GM18868 (cell line): ENCODE data around the gene ATP10A.
"Not testable (repeated sequence)": the region's sequence is repeated elsewhere in the genome, so short reads cannot be mapped to it uniquely, and the experiment has no call there.

Source experiments
- ATAC-seq: cut with Tn5 transposase; IDR thresholded peaks from one replicate; pipeline ENCODE4 v1.9.1; 2021; ENCODE audit warnings: mild to moderate bottlenecking, moderate library complexity; ENCODE audit not compliant: unreplicated experiment

Gene ATP10A

DNA sequence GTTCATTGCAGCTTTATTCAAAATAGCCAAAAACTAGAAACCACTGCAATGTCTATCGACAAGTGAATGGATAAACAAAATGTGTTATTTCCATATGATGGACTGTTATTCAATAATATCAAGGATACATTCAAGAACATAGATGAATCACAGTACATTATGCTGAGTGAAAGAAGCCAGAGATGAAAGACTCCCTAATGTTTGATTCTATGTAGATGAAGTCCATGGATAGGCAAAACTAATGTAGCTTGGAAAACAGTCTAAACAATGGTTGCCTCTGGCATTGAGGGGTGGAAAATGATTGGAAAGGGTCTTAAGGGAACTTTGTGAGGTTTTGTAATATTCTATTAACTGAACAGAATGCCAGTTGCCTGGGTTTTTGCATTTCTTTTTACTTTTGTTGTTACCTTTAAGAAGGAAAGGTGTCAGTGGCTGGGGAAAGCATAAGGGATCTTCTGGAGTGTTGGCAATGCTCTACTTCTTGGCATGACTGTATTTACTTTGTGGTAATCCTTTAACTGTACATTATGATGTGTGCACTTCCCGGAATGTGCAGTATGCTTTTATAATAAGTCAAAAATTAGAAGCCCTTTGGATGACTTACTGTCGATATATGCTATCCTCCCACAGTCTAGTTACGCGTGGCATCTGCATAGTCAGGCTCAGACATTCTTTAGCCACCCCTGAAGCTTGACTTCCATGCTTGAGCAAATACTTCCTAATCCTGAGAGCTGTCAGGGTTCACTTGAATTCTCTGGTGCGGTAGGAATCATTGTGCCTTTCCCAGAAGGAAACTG is 20.5 kb upstream of the ATP10A start:
- no peak for ATAC-seq

DNA sequence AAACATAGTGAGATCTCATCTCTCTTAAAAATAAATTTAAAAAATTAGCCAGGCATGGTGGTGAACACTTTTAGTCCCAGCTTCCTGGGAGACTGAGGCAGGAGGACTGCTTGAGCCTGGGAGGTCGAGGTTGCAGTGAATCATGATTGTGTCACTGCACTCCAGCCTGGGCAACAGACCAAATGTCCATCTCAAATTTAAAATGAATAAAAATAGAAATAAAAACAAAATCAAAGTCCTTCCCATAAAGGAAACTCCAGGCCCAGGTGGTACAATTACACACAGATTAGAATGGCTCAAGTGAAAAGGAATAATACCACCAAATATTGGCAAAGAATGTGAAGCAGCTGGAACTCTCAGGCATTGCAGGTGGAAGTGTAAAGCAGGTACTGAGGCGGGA is 19.3 kb upstream of the ATP10A start:
- no peak for ATAC-seq

DNA sequence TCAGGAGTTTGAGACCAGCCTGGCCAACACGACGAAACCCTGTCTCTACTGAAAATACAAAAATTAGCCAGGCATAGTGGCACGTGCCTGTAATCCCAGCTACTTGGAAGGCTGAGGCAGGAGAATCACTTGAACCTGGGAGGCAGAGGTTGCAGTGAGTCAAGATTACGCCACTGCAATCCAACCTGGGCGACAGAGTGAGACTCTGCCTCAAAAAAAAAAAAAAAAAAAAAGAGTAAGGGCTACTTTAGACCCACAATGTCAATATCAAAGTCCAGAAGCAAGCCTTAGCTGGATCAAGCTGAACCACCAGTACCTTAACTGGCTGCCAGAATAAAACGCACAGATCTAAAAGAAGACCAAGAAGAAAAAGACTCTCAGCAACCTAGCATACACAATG is 17.8 kb upstream of the ATP10A start:
- not testable (repeated sequence) for ATAC-seq

DNA sequence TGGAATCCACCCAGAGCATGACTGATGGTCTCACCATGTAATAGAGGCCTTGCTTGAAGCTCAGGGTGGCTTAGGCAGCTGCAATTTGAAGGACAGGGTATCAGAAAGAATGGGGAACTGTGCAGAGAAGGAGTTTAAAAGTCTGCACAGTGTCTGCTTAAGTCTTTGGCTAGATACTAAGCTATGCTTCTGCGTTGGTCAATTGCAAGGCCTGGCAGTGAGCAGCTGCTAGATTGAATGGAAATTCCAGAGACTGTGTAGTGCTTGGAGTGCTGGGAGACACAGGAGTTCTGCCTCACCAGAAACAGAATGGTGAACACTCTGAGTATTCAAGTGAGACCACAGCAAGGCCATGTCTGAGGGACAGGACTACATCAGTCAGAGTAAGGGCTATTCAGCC is 17.3 kb upstream of the ATP10A start:
- ATAC-seq: no peak

DNA sequence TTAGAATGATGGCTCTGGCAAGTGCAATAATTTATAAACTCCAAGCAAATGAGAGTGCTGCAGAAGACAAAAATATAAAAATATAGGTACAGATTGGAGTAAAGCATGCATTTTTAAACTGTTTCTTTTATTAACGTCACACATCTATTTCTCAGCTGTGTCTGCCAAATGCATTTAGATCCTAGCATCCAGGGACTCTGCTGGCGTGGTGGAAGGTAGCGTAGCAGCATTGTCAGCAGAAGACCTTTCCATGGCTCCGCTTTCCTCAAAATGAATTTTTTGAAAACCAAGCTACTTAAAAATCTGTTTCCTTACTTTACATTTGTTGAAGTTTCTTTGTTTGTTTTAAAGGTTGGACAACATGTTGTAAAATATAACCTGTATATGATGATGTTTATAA is 16.3 kb upstream of the ATP10A start:
- ATAC-seq: no peak

DNA sequence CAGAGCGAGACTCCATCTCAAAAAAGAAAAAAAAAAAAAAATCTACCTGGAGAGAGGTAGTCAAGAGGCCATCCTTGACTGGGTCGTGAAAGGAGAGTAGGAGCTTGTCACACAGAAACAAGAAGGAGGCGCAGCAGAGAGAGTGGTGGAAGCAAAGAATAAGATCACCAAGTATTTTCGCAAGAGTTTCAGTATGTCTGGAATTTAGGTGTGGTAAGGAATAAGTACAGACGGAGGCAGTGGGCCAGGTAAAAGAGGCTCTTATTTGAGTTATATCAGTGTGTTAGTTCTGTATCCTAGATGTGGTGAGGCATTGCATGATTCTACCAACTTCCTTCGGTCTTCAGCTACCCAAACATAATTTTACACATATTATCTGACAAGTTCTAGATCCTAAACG is 14.6 kb upstream of the ATP10A start:
- ATAC-seq: no peak

DNA sequence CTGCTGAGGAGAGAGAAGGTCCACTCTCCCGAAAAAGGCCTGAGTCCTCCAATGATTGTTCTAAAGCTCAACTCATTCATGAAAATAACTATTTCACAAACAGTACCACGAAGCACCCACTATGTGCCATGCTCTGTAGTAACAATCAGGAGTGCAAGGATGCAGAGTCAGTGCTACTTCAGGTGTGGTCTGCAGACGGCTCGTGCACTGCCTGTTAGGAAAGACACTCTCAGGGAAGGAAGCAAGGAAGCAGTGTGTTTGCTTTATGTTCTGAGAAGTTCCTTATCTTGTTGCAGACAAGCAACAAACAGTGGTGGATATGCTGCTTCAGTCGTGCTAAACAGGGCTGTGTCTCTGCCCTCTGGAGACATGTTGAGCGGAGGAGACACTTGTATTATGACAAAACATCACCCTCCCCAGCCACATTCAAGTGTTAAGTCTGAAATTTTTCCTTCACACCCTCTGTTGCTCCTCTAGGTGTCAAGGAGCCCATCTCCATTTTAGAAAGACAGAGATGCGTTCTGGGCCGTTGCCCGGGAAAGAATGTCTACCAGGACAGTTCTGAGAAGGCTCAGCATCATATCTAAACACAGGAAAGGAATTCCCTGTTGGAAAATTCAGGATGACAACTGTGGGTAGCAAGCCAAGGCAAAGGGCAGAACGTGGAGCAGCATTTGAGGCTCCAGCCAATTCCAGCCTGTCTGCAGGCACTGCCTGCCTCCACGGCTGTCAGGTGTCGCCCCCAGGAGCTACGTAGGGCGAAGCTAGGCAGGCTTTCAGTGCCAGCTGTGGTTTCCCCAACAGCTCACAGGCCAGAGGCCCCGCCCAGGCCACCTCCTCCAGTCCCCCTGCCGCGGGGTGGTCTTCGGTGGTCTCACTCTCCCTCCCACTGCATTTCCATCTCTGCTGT is 13.4 kb upstream of the ATP10A start:
- no peak for ATAC-seq

DNA sequence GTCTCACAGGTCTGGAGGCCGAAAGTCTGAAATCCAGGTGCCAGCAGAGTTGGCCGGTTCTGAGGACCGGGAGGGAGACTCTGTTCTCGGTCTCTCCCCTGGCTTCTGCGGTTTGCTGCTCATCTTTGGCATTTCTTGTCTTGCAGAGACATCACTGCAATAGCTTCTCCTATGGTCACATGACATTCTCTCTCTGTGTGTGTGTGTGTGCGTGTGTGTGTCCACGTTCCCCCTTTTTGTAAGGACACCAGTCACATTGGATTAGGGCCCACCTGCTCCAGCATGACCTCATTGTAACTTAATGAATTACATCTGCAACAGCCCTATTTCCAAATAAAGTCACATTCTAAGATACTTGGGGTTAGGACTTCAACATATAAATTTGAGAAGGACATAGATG is 12.4 kb upstream of the ATP10A start:
- ATAC-seq: no peak

DNA sequence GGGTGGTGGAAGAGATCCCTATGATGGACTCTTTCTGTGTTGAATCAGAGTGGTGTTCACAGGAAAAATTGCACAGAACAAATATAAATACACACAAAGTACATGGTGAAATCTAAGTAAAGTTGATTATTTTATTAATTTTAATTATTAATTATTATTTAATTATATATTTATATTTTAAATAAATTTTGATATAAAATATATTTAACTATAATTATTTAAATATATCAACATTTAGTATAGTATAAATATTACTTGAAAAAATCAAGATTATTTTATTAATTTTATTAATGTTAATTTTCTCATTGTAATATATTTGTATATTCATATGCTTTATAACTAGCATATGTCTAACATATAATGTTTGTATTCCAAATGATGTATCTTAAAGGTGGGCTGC is 11.3 kb upstream of the ATP10A start:
- ATAC-seq: no peak

DNA sequence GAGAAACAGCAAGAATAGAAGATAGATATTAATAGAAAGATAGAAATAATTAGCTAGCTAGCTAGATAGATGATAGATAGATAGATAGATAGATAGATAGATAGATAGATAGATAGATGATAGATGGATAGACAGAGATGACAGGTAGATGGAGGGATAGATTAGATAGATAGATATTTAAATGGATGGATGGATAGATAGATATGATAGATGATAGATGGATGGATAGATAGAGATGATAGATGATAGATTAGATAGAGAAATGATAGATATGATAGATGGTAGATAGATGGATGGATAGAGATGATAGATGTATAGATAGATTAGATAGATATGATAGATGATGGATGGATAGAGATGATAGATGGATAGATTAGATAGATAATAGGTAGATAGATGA is 8.3 kb upstream of the ATP10A start:
- ATAC-seq: no peak

DNA sequence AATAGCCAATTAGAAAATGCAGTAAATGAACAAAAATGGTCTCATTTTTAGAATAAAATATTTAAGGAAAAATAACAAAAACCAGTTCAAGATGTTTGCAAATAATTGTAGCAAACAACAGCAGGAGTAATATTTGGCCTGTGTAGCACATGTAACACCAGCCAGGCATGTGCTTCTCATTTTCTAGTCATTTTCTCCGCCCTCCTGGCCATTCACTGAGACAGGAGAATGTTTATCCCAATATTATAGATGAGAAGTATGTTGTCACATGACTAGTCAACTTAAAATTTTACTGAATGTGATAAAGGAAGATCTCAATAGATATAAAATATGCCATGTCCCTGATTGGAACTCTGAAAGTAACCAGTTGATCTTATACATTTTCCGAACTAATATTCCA is 7.8 kb upstream of the ATP10A start:
- no peak for ATAC-seq

DNA sequence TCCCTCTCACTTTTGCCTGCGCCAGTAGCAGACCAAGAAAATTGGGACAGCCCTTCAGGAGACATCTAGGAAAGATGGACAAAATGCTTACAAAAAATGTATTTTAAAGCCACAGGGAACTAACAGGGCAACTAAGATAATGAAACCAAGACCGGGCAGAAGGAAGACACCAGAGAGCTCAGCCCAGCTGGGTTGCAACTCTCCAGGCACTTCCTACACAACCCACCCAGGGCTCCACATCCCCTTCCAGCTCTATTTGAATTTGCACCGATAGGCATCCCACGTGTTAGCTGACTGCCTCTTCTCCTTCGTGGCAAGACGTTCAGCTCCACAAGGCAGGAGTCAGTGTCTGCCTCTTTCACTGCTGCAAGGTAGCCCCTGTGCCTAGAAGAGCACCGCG is 6.6 kb upstream of the ATP10A start:
- no peak for ATAC-seq

DNA sequence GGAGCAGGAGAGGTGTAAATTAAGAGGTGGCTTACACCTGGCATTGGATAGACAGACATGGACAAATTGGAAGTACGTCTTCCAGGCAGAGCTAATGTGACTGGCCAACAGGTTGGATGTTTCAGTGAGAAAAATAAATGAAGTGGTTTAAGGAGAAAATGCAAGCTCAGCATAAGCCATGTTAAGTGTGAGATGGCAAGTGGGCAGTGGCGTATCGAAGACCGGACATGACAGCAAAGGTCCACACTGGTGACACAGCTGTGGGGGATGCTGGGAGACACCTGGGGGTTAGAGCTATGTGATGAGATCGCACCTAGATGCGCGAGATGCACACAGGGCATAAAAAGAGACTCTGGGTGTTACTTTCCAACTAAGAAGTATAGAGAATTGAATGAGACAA is 3.7 kb upstream of the ATP10A start:
- ATAC-seq: no peak

DNA sequence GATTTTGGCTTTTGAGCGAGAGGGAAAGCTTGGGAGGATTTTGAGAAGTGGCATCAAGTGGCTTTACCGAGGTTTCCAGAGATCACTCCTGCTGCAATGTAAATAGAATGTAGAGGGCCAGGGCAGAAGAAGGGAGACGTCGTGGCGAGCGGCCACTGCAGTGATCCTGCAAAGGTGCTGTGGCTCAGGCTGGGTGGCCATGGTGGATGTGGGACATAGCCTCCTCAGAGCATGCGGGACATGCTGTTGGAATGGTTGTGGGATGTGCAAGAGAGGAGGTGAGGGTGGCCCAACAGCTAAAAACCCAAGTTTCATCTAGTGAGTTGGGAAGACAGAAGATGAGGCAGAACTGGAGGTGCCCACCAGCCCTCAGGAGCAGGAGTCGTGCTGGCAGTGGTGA is 3.1 kb upstream of the ATP10A start:
- ATAC-seq: no peak

DNA sequence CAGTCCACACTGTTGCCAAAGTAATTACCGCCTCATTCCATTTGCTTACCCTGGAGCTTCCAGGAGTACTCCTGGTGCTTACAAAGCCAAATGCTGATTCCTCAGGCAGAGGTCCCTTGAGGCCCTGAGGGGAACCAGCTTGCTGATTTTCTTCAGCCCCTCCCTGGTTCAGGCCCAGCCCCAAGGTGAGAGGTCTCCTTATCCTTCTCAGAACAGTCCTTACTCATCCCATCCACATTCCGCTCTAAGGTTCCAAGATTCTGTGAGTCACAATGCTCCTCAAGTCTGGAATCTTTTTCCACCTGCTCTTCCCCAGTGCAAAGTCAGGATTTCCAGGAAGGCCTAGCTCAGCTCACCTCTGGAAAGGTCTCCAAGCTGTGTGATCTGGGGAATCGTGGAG is 1.8 kb upstream of the ATP10A start:
- no peak for ATAC-seq

DNA sequence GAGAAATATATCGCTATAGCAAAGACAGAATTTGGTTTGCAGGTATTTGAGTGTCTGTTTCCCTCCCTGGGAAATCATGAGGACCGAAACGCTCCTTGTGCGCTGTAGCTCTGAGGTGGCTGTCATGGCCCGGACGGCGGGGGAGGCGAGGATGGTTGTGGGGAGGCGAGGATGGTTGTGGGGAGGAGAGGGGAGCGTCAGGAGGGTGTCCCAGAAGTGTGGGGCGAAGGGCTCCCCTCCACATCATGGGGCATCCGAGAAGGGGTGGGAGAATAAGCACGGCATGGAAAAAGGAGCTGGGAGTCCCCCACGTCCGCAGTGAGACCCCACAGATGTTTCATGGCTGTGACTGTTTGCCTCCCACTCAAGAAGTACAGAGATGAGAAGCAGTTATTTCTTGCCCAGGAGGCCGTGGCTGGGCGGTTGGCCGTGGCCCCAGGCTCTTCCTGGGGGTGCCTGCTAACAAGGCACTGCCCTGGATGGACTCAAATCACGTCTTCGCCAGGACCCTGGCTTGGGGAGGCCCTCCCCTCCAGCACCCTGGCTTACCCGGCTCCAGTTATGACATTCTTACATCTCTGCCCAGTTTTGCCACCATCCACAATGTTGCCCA is 947 bp upstream of the ATP10A start:
- ATAC-seq: no peak

DNA sequence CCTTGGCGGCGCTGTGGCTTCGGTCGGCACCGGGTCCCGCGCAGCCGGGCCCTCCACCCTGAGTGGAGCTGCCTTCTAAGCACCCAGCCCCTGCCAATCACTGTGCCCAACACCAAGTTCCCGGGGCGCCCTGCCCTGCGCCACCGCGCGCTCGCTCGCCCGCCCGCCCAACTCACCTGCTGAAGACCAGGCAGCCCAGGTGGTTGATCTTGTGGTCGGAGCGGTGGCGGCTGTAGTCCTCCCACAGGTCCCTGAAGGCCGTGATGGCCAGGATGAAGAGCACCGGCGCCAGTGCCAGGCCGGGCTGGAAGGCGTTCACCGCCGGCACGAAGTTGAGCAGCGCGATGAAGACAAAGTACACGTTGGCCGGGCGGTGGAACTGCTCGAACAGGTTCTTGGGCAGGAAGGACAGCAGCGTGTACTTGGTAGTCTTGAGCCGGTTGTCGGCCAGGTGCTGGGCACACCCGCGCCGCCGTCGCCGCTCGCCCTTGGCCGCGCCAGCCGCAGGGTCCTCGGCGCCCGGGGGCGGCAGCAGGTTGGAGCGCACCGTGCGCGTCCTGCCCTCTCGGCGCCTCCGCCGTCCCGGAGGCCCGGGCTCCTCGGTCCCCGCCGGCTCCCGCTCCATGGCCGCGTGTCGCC is 536 bp downstream of the ATP10A start:
- no peak for ATAC-seq

DNA sequence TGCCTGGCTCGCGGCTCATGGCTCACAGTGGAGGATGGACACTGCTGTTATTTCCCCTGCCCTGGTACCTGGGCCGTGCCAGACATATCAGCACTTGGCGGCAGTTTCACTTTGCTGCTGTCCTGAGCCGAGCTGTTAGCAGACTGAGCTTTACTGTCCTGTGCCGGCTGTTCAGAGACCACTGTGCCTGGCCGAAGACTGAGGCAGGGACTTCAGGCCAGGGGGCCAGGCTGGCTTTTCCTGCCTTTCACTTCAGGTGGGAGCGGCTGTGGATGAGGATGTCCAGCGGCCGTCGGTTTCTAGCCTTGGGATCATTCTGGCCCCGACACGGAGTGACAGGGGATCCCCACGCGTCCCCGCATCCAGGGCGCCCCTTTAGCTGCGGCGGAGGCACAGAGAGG is 1.1 kb downstream of the ATP10A start:
- no peak for ATAC-seq

DNA sequence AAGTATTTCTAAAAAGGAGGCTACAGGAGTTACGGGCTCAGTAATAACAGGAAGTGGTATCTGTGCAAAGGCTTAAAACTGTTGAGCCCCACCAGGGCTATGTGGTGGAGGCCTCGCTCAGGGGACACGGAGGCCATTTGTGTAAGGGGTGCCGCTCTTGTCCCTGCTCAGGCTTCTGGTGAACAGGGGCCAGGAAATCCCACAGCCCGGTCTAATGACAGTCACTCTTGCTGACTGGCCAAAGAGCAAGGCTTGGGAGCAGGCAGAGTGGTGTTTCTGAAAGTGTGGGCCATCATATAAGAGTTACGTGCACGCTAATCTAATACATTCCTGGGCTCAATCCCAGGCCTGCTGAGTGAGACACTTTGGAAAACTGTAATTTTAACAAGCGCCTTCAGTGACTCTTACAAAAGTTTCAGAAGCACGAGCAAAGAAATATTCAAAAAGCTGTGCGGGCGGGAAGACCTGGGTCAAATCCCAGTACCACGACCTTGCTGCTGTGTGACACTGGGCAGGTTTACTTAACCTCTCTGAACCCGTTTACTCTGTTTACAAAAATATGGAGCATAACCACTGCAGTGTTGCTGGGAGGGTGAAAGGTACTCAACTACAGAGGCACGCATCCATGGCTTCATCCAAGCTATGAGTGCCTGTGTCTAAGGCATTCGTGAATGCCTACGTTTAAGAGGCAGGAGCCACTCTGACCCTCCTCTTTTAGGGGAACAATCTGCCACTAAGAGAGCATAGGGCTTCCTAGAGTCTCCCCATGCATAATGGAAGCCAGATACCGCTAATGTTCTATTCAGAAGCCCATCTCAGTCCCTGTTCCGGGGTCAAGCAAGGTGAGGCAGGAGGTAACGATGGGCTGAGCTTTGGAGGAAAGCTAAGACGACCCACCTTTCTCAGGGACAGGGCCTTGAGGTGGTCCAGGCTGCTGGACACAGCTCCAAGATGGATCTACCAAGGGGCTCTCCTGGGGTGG is 2.0 kb downstream of the ATP10A start:
- no peak for ATAC-seq
